NCI-H1694 treated with DMSO at 0.1 percent for 48 hours (cell line): ENCODE data around the gene PSME1.

Experiments
- DNase-seq: peaks from one replicate; lab custom pipeline; 2025; lab: John Stamatoyannopoulos, UW

Gene PSME1

DNA sequence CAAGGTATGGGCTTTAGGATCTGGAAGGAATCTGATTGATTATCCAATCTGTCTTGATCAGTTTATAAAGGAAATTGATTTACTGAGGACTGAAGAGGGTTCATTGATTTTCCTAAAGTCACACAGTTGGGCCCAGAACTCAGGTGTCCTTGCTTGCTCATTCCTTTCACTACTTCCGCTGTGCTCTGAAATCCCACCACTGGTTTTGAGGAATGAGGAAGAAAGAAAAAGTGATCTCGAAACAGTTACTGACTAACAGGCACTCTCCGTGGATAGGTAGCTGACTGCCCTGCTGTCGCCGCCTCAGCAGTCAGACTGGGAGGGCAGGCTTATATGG is 5.6 kb upstream of the PSME1 start, which contains the start of gene FITM1:
FITM1 (plus strand) TSS at position 280 of the 337 bp plus-strand sequence. CDS start 905 bp downstream, outside the sequence.
- no peak for DNase-seq

DNA sequence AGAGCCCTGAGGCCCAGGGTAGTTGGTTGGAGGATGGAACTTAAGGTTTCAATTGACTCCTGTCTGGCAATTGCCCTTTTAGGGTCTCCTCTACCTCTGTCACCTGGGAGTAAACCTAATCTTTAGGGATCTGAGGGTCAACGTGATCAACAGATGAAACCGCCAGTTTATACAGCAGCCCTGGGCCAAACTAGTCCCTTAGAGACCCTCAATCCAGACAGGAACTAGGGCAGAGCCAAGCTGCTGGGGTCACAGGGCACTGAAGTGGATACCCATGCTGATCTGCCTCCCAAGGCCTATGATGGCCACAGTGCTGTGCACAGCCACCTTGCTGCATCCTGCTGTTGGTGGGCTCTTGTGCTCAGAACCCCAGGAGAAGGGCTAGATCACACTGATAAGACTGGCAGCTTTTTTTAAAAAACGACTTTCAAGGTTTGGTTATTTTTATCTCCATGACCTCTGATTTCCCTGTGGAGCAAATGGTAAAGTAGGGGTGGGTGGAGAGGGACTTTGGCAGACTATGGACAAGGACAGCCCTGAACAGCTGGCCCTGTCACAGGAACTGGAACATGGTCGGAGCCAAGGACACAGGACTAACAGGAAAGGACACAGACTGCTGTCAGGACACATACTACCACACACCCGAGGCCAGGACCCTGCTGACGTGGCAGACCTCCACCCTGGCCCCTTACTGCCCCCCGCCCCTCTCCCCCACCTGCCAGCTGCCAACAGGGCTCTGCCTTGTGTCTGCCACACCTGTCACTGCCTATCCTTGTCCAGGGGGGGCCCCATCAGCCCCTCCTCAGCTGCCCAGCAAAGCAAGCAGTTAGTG is 5.1 kb upstream of the PSME1 start:
- DNase-seq = no peak

DNA sequence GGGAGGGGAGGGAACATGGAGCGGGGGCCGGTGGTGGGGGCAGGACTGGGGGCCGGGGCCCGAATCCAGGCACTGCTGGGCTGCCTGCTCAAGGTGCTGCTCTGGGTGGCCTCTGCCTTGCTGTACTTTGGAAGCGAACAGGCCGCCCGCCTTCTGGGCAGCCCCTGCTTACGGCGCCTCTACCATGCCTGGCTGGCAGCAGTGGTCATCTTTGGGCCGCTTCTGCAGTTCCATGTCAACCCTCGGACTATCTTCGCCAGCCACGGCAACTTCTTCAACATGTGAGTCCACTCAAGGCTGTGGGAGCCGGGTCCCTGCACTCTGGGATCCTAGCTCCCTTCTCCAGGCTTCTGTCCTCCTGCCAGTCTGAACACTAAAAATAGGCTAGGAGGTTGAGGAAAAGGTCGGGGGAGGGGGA is 4.4 kb upstream of the PSME1 start:
- DNase-seq = no peak

DNA sequence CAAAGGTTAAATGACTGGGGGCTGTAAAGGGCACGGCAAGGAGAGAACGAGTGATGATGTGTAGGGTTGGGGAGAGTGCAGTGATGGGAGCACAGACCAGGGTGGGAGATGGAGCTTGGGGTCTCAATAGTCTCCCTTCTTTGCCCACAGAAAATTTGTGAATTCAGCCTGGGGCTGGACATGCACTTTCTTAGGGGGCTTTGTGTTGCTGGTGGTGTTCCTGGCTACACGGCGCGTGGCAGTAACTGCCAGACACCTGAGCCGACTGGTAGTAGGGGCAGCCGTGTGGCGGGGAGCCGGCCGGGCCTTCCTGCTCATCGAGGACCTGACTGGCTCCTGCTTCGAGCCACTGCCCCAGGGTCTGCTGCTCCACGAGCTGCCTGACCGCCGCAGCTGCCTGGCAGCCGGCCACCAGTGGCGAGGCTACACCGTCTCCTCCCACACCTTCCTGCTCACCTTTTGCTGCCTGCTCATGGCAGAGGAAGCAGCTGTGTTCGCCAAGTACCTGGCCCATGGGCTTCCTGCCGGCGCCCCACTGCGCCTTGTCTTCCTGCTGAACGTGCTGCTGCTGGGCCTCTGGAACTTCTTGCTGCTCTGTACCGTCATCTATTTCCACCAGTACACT is 3.8 kb upstream of the PSME1 start:
- DNase-seq = no peak

DNA sequence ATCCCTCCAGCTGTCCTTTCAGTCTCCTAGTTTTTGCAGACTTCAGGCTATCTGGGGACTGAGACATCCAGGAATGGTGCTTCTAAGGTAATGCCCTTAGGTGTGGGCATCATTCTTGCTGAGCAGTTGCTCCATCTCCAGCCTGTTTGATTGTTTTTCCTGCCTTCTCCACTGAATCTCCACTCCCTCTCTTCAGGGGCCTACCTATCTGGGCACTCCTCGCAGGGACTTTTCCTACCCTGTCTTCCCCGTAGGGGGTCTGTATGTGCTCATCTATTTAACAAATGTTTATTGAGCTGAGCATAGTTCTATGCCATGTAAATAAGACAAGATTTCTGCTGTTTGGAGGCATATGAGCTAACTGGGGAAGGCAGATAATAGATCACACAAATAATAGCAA is 3.0 kb upstream of the PSME1 start:
- no peak for DNase-seq

DNA sequence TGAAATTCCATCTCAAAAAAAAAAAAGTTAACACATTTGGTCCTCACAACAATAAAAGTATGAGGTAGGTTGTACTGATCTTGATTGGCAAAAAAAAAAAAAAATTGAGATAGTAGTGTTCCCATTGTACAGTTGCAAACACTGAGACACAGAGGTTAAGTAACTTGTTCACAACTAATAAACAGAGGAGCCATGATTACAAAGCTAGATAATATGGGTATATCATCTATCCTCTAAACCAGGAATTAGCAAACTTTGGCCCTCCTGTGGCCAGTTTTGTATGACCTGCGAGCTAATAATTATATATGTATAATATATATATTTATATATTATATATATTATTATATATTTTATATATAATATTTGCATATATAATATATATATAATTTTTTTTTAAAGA is 2.3 kb upstream of the PSME1 start:
- no peak for DNase-seq

DNA sequence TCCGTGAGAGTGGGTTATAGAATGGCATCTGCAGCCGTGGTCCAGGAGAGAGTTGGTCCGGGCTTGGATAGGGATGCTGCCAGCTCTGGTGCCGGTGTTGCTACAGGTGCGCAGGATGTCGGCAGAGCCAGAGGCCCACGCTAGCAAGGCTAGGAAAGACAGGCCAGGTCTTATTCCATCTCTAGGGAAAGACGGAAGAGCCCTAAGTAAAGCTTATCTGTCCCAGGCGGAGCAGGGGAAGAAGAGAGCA is 485 bp upstream of the PSME1 start:
- DNase-seq = no peak

DNA sequence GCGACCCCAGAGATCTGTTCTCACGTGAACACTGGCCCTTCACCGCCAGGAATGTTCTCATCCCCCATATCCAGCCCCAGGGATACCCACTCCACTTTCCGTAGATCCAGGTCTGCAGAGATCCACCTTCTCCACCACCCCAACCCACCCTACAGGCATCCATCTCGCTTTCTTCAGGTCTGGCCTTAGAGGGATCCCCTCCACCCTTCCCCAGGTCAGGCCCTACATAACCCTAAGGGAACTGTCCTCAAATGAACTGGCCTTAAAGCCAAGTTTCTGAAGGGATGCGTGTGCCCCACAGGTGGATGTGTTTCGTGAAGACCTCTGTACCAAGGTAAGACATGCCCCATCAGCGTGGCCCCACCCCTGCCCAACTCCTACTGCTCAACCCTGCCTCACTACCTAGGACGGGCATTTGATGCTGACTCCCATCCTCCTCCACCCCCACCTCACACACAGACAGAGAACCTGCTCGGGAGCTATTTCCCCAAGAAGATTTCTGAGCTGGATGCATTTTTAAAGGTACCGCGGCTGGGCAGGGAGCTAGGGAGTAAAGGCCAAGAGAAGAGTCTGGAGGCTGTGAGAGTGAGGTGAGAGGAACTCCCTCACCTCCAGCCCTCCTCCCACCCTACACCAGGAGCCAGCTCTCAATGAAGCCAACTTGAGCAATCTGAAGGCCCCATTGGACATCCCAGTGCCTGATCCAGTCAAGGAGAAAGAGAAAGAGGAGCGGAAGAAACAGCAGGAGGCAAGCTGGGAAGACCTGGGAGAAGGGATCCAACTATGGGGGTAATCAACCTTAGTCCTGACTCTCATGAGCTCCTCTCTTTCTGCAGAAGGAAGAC is 912 bp downstream of the PSME1 start:
- DNase-seq = no peak

DNA sequence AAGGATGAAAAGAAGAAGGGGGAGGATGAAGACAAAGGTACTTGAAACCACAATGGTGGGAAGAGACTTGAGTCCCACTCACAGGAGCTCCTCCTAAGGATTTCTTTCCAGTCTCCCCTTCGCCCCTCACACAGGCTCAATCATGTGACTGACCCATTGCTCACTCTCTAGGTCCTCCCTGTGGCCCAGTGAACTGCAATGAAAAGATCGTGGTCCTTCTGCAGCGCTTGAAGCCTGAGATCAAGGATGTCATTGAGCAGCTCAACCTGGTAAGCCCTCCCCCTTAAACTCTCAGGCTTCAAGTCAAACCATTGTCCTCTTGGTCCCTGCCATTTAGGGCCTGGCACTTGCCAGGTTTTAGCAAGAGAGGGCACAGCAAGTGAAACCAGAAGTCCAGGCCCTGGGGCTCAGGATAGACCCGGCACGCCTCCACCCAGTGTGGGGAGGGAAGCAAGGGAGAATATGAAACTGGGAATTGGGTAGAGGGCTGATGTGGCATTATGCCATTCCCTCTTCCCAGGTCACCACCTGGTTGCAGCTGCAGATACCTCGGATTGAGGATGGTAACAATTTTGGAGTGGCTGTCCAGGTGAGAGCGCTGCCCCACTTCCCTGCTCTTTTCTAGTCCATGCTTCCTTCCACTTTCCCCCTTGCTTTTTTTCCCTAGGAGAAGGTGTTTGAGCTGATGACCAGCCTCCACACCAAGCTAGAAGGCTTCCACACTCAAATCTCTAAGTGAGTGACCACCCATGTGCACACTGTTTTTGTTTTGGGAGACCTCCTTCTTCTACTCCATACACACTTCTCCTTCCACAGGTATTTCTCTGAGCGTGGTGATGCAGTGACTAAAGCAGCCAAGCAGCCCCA is 1.8 kb downstream of the PSME1 start:
- DNase-seq = no peak

DNA sequence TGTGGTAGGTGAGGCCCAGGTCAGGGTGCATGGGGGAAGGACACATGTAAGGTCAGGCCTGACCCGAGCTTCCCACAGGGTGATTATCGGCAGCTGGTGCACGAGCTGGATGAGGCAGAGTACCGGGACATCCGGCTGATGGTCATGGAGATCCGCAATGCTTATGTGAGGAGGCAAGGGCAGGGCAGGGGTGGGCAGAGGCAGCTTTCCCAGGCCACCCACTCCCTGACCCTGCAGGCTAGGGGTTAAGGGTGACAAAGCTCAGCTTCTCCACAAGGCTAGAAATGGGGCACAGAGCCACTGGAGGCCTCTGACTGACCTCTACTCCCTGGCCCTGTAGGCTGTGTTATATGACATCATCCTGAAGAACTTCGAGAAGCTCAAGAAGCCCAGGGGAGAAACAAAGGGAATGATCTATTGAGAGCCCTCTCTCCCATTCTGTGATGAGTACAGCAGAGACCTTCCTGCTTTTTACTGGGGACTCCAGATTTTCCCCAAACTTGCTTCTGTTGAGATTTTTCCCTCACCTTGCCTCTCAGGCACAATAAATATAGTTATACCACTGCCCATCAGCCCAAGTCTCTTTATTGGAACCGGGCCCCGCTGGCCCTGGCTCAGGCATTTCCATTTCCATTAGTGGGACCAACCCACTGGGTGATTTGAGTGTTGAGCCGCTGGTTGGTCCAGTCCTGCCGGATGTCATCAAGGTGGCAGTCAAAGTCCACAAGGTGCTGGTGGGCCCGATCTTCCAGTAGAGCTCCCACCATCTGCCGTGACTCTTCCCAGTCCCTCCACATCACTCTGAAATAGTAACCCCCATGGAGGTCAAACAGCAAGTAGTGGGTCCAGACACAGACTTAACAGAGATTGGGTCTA is 2.6 kb downstream of the PSME1 start:
- no peak for DNase-seq

DNA sequence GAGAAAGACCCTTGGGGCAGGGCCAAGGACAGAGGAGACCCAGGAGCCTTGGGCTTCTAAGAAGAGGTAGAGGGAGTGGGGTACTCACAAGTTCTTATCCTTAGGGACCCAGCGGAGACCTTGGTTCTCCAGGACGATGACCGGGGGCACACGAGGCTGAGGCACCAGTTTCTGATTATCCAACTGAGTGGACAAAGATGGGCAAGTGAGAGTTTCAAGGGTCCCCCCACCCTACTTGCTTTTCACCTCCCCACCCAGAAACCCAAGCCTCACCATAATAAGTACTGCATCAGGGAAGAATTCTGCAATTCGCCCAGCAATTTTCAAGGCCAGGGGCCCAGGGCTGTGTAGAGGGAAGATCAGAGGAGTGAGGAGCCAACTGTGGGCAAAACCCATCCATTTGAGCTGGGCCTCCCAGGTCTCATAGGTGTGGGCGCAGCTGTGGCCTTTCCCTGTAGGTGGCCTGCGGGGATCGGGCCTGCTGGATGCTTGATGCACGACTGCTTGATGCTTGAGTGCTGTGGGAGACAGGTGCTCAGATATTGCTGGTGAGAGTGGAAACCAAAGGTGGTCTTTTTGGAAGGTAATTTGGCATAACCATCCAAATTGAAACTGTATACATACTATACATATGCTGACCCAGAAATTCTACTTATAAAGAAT is 3.4 kb downstream of the PSME1 start:
- no peak for DNase-seq

DNA sequence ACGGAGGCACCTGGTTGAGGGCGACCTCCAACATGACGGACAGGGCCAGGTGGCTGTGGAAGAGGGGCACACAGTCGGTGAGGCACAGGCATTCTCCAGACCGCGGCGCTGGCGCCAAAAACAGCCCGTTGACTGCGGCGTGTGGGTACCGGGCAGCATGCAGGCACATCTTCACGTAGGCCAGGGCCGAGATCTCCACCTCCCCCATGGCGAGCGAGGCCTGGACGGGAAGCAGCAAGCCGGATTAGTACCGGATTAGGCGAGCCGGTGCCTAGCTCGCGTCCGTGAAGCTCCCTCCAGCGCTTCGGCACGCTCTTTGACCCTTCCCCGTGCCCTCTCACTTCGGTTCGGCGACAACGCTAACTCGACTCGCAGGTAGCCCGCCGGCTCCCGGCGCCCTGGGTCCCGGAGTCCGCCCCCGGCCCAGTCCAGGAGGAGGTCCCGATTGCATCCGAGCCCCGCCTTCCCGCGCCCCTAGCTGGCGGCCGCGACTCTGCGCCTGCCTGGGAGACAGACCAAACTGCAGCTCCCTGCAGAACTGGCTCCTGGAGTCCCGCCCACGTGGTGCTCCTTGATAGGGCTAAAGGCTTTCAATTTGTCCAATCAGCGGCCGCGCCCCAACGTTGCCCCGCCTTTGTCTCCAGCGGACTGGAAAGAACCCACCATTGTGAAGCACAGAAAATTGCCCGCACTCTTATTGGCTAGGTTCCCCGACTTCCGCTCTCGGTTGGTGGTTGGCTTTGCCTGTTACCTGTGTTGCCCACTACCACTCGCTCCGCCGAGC is 5.3 kb downstream of the PSME1 start, which contains the start of gene EMC9:
EMC9 (minus strand) TSS at position 495 of the 784 bp plus-strand sequence; CDS start at position 208, 287 bp downstream.
- DNase-seq = peak; percentile 99

DNA sequence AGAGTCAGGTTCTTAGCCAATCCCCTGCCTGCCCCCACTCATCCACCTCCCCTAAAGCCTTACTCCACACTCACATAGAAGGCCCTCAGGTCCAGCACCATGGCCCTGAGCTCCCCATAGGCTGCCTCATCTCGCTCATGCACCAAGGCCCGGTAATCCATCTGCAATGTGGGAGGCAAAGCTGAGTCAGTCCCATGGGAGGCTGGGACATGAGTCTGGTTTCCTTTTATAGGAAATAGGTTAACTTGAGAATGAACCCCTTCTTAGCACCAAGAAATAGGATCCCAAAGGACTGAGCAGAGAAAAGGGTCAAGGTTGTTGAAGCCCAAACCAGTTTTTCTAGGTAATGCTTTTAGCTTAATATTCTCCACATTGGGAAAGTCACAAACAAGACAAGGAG is 7.5 kb downstream of the PSME1 start:
- no peak for DNase-seq

DNA sequence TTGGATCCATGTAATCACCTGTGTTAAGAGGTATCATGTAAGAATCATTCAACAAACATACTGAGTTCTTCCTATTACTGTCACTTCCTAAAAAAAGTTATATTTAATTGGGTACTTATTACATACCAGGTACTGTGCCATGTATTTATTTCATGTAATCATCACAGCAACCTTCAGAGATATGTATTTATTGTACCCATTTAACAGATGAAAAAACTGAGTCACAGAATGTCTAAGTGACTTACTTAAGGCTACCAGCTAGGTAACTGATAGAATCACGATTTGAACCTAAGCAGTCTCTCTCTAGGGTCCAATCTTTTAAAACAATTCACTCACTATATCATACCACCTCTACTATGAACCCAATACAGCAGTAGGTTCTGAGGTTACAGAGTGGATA is 8.5 kb downstream of the PSME1 start:
- no peak for DNase-seq

DNA sequence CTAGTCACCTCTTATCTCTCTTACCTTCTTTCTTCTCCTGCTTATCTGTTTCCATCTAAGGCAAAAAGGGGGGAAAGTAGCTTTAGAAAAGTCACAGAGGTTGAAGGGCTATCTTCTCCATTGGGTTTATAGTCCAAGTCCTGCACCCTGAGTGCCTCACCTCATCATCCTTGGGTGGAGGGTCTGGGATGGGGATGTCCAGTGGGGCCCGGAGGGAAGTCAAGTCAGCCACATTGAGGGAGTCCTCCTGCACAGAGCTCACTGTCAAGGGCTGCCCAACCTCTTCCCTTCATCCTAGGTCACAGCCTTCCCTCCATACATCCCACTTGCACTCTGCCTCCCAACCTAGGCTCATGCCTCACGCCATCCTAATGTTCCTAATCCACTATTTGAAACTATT is 9.2 kb downstream of the PSME1 start:
- DNase-seq = no peak

DNA sequence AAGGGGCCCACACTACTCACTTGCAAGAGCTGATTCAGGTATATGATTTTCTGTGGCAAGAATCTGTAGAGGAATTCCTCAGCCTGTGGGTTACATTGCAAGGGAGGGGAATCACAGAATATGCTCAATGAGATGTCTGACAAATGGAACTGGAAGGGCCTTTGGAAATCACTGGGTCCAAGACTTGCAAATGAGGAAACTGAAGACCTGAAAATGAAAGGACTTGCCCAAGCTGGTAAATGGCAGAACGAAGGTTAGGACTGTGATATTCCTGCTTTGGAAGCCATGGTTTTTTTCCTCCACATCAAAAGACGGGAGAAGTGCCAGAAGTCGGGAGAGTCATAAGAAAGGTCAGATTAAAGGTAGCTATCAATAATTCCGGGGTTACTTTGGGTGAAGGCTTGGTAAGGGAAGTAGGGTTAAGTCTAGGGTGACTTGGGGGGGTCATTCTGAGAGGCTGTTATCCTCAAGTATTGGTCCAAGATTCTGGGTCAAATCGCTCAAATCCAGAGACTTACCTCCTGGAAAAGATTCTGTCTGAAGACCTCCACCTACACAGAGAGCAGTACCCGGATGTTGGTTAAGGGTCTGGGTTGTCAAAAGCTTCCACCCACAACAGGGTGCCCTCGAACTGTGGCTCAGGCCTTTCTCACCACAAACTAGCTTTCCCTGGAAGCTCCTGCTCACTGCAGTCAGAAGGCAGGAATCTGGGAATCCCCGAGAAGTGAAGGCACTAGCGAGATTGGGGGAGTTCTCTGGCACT is 9.9 kb downstream of the PSME1 start:
- no peak for DNase-seq

DNA sequence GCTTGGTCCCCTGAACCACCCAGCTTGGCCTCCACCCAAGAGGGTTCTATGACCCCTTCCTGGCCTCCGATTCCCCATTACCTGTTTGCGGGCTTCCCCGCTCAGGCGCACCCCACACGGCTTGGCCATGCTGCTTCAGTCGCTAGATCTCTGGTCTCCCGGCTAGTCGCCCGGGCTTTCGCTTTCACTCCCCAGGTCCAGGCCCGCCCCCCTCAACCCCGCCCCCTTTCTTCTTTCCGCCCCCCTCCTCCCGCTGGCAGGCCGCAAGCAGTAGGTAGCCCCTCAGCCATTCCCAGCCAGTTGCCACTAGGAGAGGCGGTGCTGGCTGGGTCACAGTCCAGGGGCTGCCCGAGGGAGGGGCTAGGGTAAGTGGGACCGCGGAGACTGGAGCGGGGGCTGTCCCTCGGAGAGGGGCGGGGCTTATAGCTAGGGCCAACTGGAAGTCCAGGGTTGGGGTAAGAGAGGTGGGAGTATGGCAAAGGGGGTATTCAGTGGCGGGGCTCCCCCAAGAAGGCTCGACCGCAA is 10.5 kb downstream of the PSME1 start, which contains the start of gene PSME2:
PSME2 (minus strand) TSS at position 158 of the 525 bp plus-strand sequence; CDS start at position 129, 29 bp downstream.
- DNase-seq = peak; percentile 94

DNA sequence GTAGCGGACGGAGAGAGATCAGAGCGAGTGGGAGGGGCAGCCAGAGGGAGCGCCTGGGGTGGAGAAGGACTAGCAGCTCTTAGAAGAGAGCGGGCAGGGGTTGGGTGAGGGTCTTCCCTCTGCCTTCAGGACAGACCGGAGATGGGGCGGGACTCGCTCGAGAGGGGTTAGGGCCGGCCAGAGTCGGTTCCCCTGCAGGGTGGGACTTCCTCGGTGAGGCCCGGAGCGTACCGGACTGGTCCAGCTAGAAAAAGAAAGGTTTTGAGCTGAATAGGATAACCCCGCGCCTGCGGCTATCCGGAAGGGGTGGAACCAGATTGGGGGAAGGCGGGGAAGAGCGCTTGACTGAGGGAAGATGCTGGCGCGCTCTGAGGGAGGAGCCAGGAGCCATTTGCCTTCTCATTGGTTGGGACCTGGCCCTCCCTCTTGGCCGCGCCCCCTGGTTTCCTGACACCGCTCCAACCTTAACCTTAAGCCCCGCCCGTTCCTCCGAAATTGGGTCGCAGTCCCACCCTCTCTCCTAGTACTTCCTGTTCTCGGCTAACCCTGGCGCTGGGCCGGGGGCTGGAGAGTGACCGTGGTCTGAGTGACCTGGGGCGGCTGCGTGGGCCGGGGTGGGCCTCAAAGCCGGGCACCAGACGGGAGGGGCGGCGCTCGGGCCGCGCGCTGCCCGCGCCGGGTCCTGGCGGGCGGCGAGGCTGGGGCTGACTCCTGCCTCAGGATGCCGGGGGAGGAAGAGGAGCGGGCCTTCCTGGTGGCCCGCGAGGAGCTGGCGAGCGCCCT is 11.2 kb downstream of the PSME1 start, which contains the start of gene RNF31:
RNF31 (plus strand) TSS at position 521 of the 783 bp plus-strand sequence; CDS start at position 722, 201 bp downstream.
- DNase-seq = peak; percentile 98
